PC-3 (cell line): ENCODE data around the gene DMRT3.

Experiments used
- CTCF ChIP-seq: fragments of 300-600 bp; sonication (generic); conservative IDR thresholded peaks from 2 replicates; pipeline ENCODE4 v1.5.1; 2017; ENCODE audit warnings: antibody characterized with exemption, low read depth, mild to moderate bottlenecking, low read length
- EZH2 ChIP-seq: fragments of 300-600 bp; sonication (generic); IDR thresholded peaks from one replicate; pipeline ENCODE4 v1.6.1; 2017; ENCODE audit warnings: antibody characterized with exemption, mild to moderate bottlenecking, low read length; ENCODE audit not compliant: unreplicated experiment

- TF ChIP-seq CTCF (no peak), EZH2 (no peak)
Measured at GRCh38 chr9:967436-967835, 9.0 kb upstream of the DMRT3 start.
